Central memory CD4-positive, alpha-beta T cell (primary cell): ENCODE results near the gene VWC2.

Experiments used
- DNase-seq: peaks from one replicate; pipeline ENCODE4 v3.0.0; 2022
- total RNA-seq, 3 experiments: gene quantifications; one replicate each; lab custom pipeline; 2026; lab: John Stamatoyannopoulos, UW

Gene VWC2
- 0 reads per million in 3 experiments for total RNA-seq

DNA sequence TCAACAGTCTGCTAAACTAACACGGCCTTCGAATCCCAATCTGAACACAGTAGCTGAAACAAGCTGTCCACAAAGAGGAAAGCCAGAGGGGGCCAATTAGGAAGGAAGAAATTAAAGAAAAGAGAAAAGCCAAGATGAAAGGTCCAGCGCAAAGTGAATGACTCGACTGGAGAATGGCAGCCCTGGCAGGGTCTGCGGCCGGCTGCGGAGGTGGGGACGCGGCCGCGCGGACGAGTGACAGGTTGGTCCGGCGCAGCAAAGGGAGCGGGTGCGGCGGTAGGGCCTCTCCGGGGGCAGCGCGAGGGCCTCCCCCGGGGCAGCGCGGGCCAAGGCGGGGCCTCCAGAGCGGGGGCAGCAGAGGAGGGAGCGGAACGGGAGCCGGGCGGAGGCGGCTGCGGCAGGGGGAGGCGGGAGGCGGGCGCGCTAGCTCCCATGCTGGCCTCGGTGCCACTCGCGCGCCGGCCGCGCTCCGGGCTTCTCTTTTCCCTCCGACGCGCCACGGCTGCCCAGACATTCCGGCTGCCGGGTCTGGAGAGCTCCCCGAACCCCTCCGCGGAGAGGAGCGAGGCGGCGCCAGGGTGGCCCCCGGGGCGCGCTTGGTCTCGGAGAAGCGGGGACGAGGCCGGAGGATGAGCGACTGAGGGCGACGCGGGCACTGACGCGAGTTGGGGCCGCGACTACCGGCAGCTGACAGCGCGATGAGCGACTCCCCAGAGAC is at the start of gene VWC2:
TSS of gene VWC2 (plus strand) at position 421 of the 718 bp plus-strand sequence. CDS start 1,798 bp downstream, outside the sequence.
- no peak for DNase-seq

DNA sequence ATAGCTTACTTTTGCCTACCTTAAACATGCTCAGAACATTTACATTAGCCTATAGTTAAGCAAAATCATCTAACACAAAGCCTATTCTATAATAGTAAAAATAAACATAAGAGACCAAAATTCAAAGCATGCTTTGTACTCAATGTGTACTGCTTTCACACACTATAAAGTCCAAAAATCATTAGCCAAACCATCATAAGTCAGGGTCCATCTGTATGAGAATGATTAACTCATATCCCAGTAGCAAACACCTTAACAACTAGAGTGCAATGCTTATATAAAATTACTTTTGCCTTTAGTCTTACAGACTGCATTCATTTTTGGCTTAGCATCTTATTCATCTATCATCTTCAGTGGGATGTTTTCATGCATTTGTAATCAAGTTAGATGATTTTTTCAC is 49.4 kb upstream of the VWC2 start:
- no peak for DNase-seq

DNA sequence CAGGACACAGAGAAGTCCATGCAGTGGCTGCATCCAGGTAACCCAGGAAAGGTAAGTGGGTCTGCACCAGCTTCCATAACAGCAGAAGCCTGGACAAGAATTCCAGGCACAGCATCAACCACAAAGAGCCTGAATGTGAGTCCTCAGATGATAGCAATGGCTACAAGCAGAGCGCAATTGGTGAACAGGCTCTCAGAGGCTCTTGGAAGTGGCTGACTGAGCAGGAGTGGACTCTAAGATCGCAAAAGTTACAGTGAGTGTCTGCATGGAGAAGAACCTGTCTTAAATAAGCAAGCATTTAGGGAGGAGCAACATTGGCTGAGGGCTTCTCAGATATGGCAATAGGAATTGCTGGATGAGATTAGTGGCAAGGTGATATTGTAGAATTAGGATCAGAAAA is 41.6 kb upstream of the VWC2 start:
- DNase-seq: no peak

DNA sequence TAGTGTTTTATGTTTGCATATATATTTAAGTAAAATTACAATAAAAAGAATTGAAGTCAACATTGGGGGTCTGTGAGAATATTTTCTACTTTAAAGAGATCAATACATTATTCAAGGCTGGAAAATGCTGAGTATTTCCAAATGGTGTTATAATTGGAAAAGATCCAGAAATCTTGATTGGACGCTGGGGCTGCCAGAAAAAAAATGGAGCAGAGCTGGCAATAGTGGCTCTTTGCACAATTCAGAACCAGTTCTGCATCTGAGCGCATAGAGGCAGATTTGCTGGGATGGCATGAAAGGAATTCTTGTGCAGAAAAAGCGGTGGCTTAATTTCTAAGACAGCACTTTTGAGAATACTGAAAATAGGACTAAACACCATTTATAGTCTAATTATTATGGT is 10.8 kb upstream of the VWC2 start:
- DNase-seq: no peak

DNA sequence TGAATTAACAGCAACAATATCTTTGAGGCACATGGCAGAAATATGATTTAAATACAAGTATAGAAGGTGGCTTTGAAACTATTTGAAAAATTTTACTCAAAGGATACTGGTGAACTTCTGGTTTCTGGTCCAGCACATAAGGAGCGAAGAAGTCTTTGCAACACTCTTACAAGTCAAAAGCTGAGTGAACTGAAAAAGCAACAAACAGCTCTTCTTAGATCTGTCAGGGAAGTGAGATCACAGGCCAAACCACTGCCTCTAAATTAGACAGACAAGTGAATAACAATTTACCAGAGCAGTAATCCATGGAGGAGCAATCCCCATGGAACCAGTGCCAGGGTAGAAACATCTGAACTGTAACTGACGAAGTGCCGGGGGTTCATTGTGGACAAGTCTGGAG is 9.6 kb upstream of the VWC2 start:
- no peak for DNase-seq

DNA sequence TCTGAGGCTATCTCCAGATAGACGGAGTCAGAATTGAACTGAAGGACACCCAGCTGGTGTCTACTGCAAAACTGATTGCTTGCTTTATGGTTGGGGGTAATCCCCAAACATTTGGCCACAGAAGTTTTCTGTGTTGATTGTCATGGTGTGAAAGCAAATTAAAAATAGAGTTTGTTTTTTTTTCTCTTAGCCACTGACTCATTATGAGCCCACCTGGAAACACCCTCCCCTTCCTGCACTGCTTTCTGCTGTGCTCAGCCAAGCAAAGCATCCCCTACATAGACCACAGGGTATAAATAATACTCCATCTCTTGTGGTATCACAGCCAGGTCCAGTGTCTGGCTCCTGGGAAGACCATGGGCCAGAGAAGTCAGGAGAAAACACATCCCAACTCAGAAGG is 6.5 kb upstream of the VWC2 start:
- DNase-seq: no peak

DNA sequence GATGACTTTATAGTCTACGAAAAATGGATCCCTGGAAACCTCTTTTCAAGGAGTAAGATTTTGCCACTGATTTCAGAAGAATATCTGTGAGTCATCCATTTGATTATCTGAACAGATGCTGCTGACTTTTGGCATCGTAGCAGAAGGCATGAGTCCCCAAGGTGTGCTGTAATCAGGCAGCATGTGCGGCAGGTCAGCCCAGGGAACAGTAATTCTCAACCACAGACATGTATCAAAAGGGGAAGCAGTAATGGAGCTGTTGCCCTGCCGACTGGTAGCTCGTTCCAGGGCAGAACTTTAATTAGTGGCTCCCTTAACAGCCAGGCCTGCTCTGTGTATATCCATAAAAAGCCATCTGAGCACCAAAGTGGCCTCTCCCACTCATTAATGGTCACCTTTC is 5.7 kb upstream of the VWC2 start:
- DNase-seq: no peak

DNA sequence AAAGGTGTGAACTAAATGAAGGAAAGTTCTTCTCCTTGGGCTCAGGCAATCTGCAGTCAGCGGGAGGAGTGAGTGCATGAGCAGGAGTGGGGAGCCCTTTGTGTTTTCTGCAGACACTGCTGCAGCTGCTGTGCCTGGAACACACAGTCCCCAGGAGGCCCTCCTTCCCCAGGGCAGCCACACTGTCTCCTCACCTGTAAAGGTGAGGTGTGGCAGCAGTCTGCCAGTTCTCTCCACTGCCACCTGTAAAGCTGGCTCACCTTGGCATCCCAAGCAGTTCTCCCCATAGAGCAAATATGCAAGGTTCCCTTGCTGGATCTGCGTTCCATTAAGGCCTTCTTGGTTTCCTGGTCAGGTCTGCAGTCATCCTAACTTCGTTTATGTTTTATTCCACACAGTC is 5.2 kb upstream of the VWC2 start:
- DNase-seq: no peak

DNA sequence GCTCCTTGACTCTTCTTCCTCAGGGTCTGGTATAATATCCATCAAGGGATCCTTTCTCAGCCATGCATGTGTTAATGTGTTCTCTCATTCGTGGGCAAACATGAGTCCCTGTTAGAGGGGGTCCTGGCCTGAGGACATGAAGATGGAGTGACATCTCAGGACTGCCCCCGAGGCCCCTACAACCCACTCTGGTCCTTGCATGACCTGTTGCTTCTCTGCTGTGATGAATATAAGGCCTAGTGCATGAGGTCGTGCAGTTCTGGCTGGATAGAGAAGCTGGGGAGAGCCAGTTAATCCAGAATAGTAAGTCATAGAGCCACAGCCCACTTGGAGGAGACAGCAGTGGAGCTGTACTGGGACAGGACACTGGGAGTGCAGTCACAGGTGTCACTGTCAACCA is 4.6 kb upstream of the VWC2 start:
- no peak for DNase-seq

DNA sequence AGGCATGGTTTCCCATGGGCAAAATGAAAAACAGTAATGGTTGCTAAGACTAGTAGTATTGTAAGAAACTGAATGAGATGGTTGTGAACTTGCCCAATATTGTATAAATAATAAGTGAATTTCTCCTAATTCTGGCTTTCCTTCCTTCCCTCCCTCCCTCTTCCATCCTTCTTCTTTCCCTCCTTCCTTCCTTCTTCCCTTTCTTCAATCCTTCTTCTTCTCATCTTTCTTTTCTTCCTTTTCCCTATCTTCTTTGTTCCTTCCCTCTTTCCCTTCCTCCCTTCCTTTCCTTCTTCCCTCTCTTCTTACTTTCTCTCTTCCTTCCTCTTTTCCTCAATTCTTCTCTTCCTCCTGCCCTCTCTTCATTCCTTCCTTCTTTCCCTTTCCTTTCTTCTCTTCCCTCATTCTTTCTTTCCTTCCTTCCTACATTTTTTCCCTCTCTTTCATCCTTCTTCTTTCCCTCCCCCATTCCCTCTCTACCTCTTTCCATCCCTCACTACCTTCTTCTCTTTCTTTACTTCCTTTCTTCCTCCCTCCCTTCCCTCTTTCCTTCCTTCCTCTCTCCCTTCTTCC is 4.1 kb upstream of the VWC2 start:
- DNase-seq: no peak

DNA sequence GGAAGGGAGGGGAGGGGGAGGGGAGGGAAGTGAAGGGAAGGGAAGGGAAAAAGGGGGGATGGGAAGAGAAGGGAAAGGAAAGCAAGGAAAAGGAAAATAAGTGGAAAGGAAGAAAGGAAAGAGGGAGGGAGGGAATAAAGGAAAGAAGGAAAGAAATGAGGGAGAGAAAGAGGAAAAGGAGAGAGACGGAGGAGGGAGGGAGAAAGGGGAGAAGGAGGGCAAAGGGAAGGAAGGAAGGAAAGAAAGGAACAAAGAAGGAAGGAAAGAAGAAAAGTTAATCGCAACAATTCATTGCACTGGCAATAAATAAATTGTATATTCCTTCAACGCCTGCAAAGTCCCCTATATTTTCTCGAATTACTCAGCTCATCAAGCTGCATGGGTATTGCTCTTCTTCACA is 2.6 kb upstream of the VWC2 start:
- no peak for DNase-seq

DNA sequence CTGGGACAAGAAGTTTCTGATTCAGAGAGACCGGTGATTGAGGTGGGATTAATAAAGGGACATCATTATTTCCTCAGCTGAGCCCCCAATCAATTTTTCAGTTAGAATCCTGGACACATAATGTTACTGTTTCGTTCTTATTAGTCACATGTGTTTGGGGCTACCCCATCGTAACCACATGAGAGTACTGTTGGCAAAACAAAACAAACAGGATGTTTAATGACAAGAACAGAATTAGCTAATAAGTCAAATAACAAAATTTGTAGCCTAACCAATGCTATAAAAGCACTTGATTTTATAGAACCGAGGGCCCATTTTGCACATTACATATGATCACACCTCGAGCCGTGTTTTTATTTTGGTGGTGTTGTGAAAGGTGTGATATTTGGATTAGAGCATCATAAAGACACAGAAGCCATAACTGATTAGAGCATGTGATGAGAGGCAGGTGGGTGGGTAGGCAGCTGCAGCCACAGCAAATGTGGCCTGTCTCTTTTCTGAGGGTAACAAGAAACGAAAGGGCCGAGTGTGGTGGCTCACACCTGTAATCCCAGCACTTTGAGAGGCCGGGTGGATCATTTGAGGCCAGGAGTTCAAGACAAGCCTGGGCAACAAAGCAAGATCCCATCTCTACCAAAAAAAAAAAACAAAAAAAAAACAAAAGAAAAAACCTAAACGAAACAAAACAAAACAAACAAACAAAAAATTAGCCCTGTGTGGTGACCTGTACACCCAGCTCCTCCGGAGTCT is 1.8 kb upstream of the VWC2 start:
- no peak for DNase-seq

DNA sequence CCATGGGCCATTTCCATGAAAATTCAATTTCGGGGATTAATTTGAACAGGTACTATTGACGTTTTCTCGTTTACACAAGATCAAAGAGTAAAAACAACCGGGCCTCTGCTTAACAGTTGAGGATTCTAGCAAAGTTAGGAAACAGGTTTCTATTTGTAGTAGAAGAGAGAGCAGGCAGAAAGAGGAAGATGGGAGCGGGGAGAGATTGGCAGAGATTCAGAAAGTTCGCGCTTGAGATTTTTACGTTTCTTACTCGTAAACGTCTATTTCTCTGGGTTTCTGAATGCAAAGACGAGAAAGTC is 571 bp upstream of the VWC2 start:
- DNase-seq: no peak

DNA sequence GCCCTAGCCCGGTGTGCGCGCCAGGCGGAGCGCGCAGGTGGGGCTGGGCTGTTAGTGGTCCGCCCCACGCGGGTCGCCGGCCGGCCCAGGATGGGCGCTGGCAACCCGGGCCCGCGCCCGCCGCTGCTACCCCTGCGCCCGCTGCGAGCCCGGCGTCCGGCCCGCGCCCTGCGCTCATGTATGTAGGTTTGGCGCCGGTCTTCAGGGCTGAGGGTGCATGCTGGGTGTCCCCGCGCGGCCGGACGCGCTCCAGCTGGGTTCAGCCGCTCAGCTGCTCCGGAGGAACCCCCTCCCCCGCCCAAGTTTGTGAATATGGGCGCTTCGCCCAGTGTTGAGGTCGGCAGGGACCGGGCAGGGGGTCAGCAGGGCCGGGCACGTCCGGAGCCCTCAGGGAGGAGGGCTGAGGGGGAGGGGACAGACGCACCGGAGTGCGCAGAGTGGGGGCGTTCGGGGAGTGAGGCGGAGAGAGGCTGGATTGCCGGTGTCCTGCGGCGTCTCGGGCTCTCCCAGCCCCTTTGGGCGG is 559 bp downstream of the VWC2 start:
- no peak for DNase-seq

DNA sequence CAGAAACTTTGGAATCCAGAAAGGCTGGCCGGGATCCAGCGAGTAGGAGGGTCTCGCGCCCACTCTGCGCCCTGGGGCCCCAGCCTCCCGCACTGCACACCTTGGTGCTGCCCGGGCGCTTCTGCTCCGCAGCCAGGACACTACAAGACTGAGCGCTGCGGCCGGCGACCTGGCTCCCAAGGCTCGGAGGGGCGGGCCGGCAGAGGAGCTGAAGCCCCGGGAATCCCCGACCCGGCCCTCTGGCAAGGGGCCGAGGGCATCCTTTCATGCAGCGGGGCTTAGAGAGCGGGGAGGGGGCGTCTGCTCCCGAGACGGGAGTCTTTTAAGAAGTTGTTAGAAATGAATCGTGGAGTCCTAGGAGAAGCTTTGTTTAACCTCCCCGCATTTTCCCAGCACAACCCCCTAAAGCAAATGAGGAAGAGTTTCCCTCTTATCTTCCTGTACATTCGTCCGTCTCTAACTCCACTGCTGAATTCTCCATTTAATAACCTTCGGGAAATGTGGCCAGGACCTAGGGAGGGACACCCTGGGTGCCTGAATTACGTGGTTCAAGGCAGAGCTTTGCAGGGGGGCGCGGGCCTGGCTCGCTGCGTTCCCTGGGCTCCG is 1.1 kb downstream of the VWC2 start:
- no peak for DNase-seq

DNA sequence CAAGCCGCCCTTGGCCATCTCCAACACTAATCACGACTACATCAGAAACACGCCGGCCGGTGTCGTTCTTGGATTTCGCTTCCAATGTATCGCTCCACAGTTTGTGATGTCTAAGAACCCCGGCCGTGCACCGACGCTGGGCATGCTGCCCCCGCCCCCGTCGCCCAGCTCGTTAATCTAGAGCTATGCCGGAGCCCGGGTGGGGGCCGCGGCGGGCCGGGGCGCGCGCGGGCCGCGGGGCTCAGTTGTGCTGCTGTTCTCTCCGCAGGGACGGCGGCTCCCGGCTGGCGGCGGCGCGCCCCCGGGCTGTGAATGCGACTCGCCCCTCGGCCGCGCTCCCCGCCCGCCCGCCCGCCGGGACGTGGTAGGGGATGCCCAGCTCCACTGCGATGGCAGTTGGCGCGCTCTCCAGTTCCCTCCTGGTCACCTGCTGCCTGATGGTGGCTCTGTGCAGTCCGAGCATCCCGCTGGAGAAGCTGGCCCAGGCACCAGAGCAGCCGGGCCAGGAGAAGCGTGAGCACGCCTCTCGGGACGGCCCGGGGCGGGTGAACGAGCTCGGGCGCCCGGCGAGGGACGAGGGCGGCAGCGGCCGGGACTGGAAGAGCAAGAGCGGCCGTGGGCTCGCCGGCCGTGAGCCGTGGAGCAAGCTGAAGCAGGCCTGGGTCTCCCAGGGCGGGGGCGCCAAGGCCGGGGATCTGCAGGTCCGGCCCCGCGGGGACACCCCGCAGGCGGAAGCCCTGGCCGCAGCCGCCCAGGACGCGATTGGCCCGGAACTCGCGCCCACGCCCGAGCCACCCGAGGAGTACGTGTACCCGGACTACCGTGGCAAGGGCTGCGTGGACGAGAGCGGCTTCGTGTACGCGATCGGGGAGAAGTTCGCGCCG is 1.9 kb downstream of the VWC2 start:
- DNase-seq: no peak

DNA sequence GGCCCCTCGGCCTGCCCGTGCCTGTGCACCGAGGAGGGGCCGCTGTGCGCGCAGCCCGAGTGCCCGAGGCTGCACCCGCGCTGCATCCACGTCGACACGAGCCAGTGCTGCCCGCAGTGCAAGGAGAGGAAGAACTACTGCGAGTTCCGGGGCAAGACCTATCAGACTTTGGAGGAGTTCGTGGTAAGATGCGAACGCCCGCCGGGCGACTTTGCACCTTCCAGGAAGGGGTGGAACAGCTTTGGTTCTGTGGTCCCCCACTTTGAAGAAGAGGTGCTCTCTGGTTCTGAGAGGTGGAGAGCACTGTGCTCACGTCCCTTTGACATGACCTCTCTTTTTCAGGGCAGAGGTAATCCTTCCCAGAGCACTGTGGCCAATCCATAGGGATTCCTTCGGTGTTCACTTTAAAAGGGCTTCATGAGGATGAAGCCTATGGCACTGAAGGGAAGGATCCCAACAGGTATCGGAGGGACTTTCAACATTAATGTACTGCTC is 2.6 kb downstream of the VWC2 start:
- no peak for DNase-seq

DNA sequence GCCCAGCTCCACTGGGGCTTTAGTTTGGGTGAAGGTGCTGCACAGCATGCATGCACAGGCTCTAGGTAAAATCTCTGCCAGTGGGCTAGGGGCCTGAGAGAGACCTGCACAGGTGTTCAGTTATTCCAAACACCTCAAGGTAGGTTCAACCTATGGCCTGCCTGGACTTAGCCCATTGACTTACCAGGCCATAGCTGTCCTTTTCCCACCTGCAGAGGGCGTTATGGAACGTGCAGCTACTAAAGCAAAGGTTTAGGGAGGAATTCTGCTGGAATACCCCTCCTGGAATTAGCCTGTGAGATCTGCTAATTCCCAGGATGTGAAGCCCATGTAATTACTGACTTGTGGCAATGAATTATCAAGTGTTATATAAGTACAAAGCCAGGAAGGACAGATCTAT is 3.6 kb downstream of the VWC2 start:
- DNase-seq: no peak

DNA sequence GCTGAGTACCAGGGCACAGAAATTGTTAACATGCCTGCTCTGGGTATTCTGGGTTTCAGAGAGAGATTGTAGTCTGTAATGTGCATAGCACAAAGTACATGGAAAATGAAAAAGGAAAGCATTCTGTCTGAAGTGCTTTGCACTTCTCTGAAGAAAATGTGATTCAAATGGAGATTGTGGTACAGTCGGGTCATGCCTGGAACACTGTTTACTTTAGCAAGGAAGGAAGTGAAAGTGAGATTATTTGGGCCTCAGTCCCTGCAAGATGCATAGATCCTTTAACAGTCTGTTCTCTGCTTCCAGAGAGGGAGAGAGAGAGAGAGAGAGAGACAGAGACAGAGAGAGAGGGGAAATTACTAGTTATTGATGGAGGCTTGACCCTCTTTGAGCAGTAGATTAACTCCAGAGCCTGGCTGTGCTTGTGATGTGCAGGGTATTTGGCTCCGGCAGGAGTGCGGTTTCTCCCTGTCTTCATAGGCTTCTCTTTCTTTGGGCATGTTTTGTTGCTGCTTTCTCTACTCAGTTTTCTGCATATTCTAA is 5.4 kb downstream of the VWC2 start:
- DNase-seq: no peak

DNA sequence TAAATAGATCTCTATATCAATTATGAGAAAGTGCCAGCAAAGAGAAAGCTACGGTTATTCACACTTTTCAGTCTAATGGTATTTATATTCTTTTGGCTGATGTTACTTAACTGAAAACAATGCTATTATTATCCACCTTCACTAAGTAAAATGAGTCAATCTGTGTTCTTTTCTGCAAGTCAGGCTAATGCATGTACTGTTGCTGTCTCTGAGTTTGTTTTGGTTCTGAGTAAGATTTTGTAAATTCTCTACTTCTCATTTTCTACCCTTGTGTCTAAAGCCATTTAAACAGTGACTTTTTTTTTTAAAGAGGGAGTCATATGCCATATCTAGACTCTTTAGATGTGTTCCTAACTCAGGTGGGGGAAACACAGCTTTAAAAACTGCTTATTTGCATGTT is 7.5 kb downstream of the VWC2 start:
- DNase-seq: no peak

DNA sequence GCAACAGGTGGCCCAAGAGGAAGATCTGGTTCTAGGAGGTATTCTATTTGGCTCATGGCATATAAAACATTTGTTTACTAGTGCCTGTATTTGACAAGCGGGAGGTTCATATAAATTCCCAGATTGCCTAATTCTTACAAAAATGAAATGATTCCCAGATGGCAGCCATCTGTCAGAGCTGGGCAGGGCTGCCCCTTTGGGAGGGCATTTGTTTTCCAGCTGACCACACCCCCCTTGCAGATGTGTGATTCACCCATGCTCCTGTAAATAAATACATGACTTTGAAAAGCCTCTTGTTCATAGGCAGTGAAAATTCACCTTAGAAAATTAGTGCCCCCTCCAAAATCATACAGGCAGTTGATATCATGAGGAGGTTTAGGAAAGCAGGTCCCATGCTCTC is 8.6 kb downstream of the VWC2 start:
- DNase-seq: no peak

DNA sequence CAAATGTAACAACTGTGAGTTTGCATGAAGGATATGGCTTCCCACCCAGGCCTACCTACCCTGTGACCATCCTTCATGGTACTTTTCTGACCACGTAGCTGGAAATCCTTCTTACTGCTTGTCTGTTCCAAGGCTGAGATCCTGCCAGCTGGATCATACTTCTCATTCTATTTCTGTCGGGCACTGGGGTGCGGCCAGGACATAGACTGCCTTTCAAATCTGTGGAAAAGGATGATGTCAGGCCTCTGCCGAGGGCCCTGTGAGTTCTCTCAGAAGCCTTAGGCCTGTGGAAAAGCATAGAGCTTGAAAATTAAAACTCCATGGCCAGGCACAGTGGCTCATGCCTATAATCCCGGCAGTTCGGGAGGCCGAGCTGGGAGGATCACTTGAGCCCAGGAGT is 10.0 kb downstream of the VWC2 start:
- DNase-seq: no peak
